HG03432 (cell line): ENCODE data around the gene UNC79.

Experiments used
- ATAC-seq: cut with Tn5 transposase; IDR thresholded peaks from one replicate; pipeline ENCODE4 v1.9.1; 2021; ENCODE audit warnings: mild to moderate bottlenecking, moderate library complexity; ENCODE audit not compliant: unreplicated experiment

The UNC79 gene

DNA sequence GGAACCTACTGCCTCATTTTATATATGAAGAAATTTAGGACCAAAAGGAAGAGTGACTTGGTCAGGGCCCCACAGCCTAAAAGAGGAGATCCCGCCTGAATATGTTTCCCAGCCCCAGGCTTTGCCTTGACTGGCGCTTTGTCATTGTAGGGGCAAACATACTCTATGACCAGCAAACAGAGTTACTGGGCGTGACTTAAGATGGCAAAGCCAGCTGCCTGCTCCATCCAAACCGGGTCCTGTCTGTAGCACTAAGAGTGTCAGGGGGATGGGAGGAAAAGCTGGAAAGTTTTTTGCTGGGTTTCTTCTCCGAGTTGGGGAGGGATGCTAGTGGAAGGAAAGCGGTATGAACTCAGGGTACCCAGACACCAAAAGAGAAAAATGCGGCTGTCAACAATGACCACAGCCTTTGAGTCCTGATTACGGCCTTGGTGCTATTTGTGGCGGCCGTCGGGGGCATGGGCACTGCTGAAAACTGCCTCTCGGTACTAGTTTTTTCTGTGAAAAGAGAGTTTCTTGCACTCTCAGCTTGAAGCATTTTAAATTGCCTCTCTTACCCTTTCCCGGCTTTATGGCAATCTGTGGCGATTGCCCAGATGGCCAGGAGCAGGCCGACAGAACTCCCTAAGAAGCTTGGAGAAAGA, 274.9 kb downstream of the UNC79 start:
- no peak for ATAC-seq

DNA sequence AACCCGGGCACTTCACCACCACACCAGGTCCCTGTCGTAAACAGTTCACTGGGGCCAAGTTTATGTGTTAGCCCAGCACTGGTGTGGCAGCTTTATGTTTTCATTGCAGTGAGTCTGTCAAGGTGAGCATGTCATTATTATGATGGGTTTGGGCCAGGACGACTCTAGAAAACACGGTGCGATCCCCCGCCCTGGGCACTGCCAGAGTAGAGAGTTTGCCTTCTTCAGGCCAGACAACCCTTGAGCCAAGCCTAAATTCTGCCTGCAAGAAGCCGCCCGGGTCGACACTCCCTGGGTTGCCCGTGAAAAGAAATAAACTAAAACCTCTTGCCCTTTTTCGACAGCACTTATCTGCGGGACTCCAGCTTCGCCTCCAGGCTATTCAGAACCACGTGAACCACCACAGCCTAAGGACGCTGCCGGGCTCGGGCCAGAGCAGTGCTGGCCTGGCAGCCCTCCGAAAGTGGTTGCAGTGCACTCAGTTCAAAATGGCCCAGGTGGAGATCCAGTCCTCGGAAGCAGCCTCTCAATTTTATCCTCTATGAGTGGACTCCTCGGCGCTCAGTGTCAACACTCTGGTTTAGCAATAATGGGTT, 275.7 kb downstream of the UNC79 start:
- ATAC-seq = no peak

GRCh38 chr14:93707475-93707874, 276.7 kb downstream of the UNC79 start:
- no peak for ATAC-seq

DNA sequence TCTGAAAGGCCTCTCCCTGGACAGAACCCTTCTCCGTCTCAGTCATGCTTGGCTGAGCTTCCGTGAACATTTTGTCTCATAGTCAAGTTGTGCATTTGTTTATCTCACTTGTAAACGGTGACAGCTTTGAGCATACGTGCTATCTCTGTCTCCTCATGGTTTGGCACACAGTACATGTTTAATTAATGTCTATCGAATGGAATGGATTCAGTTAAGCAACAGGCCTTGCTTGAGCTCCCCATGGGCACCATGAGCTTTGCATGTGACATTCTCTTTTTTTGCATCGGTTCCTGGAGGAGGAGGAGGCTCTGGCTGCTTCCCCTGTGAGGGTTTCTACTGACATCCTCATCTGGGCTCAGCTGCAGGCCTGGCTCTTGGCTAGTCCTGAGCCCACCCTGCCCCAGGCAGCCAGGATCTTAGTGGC, 277.6 kb downstream of the UNC79 start:
- ATAC-seq = no peak

- ATAC-seq = no peak
Observed at GRCh38 chr14:93708800-93709199, 278.1 kb downstream of the UNC79 start.

DNA sequence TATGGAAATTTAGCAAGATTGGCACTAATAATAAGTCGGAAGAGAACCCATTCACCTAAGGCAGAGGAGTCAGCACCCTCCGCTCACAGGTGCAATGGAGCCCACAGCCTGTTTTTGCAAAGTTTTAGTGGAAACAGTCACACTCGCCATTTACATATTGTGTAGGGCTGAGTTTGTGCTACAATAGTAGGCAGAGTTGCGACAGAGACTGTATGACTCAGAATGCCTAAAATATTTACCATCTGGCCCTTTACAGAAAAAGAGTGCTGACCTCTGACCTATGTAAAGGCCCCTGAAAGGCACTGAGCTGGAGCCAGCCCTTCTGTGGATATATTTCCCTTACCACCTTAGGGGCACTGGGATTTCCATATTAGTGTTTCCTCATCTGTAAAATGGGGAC, 278.5 kb downstream of the UNC79 start:
- ATAC-seq = no peak

GRCh38 chr14:93712079-93712837, 281.5 kb downstream of the UNC79 start:
- no peak for ATAC-seq

DNA sequence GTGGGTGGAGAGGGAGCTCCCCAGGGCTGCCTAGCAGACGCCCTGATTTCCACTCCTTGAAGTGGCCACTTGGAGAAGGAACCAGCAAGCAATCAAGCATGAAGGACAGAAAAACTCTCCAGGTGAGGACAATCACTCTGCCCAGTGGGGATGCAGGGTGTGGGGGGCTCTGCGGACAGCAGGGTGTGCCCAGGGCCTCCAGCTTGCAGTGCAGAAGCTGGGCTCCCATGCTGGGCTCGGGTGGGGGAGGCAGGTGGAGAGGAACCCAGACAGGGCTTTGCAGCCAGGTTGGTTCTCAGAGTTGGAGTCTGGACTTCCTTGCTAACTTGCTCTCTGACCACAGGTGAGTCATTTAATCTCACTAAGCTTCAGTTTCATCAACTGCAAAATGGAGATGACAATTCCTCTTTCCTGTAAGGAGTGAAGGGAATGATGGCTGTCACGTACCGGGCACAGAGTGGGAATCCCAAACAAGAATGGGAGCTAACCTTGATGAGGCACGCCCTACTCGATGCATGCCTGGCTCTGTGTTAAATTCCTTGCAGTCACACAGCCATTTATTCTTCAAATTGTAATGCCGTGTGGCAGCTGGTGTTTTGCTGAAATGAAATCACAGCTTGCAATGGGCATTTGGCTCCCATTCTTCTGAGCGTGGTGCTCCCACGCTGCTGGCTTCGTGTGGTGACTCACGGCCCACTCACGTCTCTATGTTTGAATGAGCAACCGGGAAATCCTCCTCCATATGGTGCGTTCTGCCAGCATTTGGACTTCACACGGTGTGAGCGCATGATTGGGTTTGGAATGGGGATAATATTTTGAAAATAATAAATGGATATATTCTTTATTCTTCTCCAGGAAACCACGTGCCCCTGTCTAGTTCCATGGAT, 282.3 kb downstream of the UNC79 start:
- no peak for ATAC-seq

DNA sequence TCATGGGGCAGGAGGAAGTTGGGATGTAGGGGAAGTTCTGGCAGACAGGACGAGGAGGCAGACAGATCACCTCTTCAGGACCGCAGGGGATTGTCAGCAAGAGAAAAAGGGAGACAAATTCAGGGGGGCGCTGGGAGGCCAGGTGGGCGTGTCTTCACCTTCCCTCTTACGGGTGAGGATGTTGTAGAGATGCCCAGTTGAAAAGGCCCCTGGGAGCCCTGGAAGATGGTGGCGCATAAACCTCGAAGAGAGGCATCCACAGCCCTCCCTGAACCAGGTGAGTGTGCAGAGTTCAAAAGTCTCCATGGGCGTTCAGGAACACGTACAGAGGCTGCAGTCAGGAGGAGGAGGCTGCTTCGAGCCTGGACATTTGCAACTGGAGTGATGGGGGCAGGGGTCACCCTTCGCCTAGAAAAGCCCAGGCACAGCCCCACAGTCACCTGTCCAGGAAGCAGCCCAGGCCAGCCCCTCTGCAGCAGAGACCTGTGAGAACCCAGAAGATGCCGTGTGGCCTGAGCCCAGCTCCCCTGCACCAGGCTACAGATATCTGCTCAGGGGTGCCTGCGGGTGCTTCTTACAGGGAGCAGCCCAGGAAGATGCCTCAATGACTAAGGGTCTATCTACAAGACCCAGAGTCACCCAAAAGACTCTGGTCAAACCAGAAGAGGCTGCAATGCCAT, 283.1 kb downstream of the UNC79 start:
- ATAC-seq = no peak

- no peak for ATAC-seq
Observed at GRCh38 chr14:93714605-93715004, 283.9 kb downstream of the UNC79 start.

DNA sequence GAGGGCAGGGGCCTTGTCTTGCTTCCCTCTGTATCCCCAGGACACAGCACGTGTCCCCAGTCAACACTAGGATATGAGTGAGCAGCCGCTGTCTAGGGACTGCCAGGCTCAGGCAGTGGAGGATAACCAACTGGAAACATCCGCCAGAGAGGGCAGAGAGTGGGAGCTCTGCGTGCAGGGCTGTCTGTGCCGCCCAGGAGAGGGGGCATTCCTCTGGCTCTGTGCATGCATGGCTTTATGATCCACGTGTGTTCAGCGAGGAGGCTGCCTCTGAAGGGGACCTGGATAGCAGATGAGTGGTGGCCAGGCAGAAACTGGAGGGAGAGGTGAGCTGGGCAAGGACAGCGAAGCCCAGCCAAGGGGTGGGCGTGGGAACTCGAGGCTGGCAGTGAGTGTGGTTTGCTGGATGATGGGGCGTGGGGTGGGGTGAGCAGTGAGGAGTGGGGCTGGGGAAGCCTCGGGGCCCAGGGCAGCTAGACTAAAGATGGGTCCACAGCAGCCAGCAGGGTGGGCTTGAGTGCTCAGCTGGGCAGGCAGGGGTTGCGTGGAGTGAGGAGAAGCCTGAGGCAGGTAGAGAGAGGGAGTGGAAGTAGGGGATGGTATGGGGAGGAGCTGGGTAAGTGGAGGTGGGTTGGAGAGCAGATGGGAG, 284.7 kb downstream of the UNC79 start:
- no peak for ATAC-seq

DNA sequence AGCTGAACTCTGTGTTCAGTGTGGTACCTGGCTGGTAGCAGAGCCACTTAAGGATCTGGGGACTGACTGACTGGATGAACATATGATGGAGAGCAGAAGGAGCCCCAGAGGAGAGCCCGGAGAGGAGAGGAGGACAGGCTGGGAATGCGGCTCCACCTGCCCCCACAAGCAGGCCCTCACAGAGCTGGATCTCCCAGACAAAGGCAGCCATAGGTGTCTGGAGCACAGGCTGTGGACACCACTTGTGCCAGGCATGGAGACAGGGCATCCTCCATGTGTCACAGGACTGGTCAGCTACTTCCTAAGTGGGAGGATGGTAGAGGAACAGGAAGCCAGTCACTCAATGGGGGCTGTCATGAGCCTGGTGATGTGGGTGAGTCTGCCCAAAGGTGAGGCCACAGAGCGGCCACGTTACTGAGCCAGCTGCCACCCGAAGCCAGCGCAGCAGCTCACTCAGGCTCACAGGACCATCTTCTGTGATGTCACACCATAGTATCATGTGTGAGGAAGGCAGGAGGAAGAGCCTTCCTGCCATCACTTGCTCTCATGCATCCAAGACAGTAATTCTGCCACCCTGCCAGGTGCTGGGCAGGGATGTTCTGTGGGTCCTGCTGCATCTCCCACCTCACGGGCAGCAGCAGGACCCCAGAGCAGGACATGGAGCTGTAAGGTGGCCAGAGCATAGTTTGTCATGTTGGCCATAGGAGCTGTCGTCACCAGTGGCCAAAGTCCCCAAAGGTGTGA, 285.4 kb downstream of the UNC79 start:
- ATAC-seq = no peak

- no peak for ATAC-seq
Observed at GRCh38 chr14:93716746-93717667, 286.3 kb downstream of the UNC79 start.

- no peak for ATAC-seq
Observed at GRCh38 chr14:93717668-93718320, 287.1 kb downstream of the UNC79 start.

- ATAC-seq = no peak
Observed at GRCh38 chr14:93719256-93719655, 288.5 kb downstream of the UNC79 start.

- no peak for ATAC-seq
Observed at GRCh38 chr14:93720076-93720815, 289.5 kb downstream of the UNC79 start.

- ATAC-seq = no peak
Observed at GRCh38 chr14:93720981-93721483, 290.3 kb downstream of the UNC79 start.
